GM12878 (cell line): ENCODE results near the gene ZNF283. TPM values are rescaled to one million over a fixed set of nuclear protein-coding genes. Genes with fewer than 3 reads are reported as not detected.

Experiments used
- BMI1 ChIP-seq: fragments of 450-650 bp; IDR thresholded peaks from 2 replicates; pipeline ENCODE4 v1.6.1; 2016; ENCODE audit warnings: mild to moderate bottlenecking, moderate library complexity, borderline replicate concordance
- KAT2A ChIP-seq: conservative IDR thresholded peaks from 2 replicates; pipeline ENCODE4 v1.6.1; 2011; ENCODE audit warnings: low read depth, low read length; ENCODE audit not compliant: control insufficient read depth
- KLF5 ChIP-seq: fragments of 450-650 bp; IDR thresholded peaks from 2 replicates; pipeline ENCODE4 v1.6.1; 2014; ENCODE audit warnings: mild to moderate bottlenecking; ENCODE audit not compliant: partially characterized antibody
- NBN ChIP-seq: fragments of 450-650 bp; IDR thresholded peaks from 2 replicates; pipeline ENCODE4 v1.6.1; 2016
- NFXL1 ChIP-seq: fragments of 450-650 bp; IDR thresholded peaks from 2 replicates; pipeline ENCODE4 v1.6.1; 2017; ENCODE audit warnings: antibody characterized with exemption, mild to moderate bottlenecking, borderline replicate concordance
- PAX8 ChIP-seq: fragments of 450-650 bp; IDR thresholded peaks from 2 replicates; pipeline ENCODE4 v1.6.1; 2017; ENCODE audit warnings: mild to moderate bottlenecking, moderate library complexity
- POLR2A ChIP-seq: IDR thresholded peaks from 2 replicates; pipeline ENCODE4 v1.6.1; 2011; ENCODE audit warnings: low read depth, mild to moderate bottlenecking, low read length
- RFX5 ChIP-seq: IDR thresholded peaks from 2 replicates; pipeline ENCODE4 v1.6.1; 2011; ENCODE audit warnings: low read depth, low read length, improper control_type of control experiment
- RUNX3 ChIP-seq: IDR thresholded peaks from 2 replicates; pipeline ENCODE4 v1.6.1; 2012; ENCODE audit warnings: low read length, inconsistent platforms
- SMC3 ChIP-seq: IDR thresholded peaks from 2 replicates; pipeline ENCODE4 v1.6.1; 2011; ENCODE audit warnings: low read length, improper control_type of control experiment, borderline replicate concordance
- SREBF2 ChIP-seq: IDR thresholded peaks from 2 replicates; pipeline ENCODE4 v1.6.1; 2012; ENCODE audit warnings: mild to moderate bottlenecking, low read length
- SUPT20H ChIP-seq: IDR thresholded peaks from 2 replicates; pipeline ENCODE4 v1.6.1; 2011; ENCODE audit warnings: low read depth, mild to moderate bottlenecking, low read length, moderate library complexity, borderline replicate concordance; ENCODE audit not compliant: control insufficient read depth
- TCF7 ChIP-seq: IDR thresholded peaks from 2 replicates; pipeline ENCODE4 v1.6.1; 2014; ENCODE audit warnings: antibody characterized with exemption, borderline replicate concordance
- ZNF384 ChIP-seq: IDR thresholded peaks from 2 replicates; pipeline ENCODE4 v1.6.1; 2012; ENCODE audit warnings: low read depth, mild to moderate bottlenecking, low read length, improper control_type of control experiment, borderline replicate concordance
- polyA plus RNA-seq, 11 experiments: library from polyadenylated mRNA; depleted of rRNA in 4 of 11; unstranded in 6 of 11; stranded (reverse) in 5 of 11; fragments of >200 nt; fragmentation: Nextera tagmentation in 4 of 11; fragmentation: Illumina TruSeq in 1 of 11; extraction: Ambion mirVana in 4 of 11; extraction: Trizol in 1 of 11; gene quantifications; 1 replicate in 1 of 11; 2 replicates in 10 of 11; pipeline versions ENCODE4 v1.2.1 to v1.2.3, GENCODE V29; 2011 to 2016; ENCODE audit warnings: inconsistent platforms in 2 of 11, missing spikeins in 2 of 11, low read depth in 1 of 11
- total RNA-seq, 4 experiments: library from RNA; depleted of rRNA in 3 of 4; stranded (reverse); fragments of >200 nt in 3 of 4; fragmentation: Illumina TruSeq in 1 of 4; extraction: Trizol in 1 of 4; gene quantifications; 2 replicates each; pipeline versions ENCODE4 v1.2.1 to v1.2.3, GENCODE V29; 2013 to 2021
- TF ChIP-seq, protein P1 (sequence below): fragments of 450-650 bp; formaldehyde crosslinking; IDR thresholded peaks from 2 replicates; pipeline ENCODE4 v1.4.0; 2022; ENCODE audit warnings: mild to moderate bottlenecking, moderate library complexity
- TF ChIP-seq, protein P2 (sequence below): IDR thresholded peaks from 2 replicates; pipeline ENCODE4 v1.6.1; 2012; ENCODE audit warnings: low read depth, low read length, improper control_type of control experiment
- TF ChIP-seq, protein P3 (sequence below): fragments of 450-650 bp; IDR thresholded peaks from 2 replicates; pipeline ENCODE4 v1.6.1; 2018; ENCODE audit warnings: mild to moderate bottlenecking, low read depth, moderate library complexity; ENCODE audit not compliant: partially characterized antibody
- TF ChIP-seq, protein P4 (sequence below): fragments of 150-350 bp; IDR thresholded peaks from 2 replicates; pipeline ENCODE4 v1.6.1; 2016; ENCODE audit warnings: low read depth, low read length

ZNF283 gene
- total and polyA plus RNA-seq, 10 of the 15 experiments (the other 5 are each of a cell fraction or from before 2014, with no cell fraction given) = 2.2 to 7.8 (median 3.7) TPM

DNA sequence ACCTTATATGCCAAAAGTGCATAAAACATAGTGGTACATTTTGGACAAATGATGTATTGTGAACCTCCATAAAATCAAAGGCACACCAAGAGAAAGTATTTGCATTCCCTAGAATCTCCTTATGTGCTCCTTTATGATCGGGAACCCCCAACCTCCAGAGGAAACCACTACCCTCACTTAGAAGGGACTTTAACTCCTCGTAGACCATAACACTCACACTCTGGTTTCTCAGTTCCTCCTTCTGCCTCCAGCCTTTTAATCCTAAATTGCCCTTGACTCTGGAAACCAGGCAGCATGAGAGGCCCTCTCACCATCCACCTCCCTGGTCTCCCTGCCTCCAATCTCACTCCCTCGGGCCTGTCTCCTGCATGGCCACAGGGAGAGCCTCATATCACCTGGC, 36.5 kb upstream of the ZNF283 start (continued):
- TF ChIP-seq KAT2A (no peak), RUNX3 (peak; percentile 96), NFXL1 (no peak), SREBF2 (no peak), SUPT20H (no peak), TCF7 (no peak), NBN (peak; percentile 67; the same call in 1 of the 2 replicates), PAX8 (no peak), RFX5 (no peak), KLF5 (no peak), ZNF384 (no peak), BMI1 (peak; percentile 67; the same call in 1 of the 2 replicates), POLR2A (no peak), SMC3 (no peak)
- TF ChIP-seq, protein P1, sequence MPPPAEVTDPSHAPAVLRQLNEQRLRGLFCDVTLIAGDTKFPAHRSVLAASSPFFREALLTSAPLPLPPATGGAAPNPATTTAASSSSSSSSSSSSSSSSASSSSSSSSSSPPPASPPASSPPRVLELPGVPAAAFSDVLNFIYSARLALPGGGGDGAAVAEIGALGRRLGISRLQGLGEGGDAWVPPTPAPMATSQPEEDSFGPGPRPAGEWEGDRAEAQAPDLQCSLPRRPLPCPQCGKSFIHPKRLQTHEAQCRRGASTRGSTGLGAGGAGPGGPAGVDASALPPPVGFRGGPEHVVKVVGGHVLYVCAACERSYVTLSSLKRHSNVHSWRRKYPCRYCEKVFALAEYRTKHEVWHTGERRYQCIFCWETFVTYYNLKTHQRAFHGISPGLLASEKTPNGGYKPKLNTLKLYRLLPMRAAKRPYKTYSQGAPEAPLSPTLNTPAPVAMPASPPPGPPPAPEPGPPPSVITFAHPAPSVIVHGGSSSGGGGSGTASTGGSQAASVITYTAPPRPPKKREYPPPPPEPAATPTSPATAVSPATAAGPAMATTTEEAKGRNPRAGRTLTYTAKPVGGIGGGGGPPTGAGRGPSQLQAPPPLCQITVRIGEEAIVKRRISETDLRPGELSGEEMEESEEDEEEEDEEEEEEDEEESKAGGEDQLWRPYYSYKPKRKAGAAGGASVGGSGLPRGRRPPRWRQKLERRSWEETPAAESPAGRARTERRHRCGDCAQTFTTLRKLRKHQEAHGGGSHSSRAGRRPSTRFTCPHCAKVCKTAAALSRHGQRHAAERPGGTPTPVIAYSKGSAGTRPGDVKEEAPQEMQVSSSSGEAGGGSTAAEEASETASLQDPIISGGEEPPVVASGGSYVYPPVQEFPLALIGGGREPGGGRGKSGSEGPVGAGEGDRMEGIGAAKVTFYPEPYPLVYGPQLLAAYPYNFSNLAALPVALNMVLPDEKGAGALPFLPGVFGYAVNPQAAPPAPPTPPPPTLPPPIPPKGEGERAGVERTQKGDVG (CRISPR knock-in tag) = no peak
- TF ChIP-seq, protein P2, sequence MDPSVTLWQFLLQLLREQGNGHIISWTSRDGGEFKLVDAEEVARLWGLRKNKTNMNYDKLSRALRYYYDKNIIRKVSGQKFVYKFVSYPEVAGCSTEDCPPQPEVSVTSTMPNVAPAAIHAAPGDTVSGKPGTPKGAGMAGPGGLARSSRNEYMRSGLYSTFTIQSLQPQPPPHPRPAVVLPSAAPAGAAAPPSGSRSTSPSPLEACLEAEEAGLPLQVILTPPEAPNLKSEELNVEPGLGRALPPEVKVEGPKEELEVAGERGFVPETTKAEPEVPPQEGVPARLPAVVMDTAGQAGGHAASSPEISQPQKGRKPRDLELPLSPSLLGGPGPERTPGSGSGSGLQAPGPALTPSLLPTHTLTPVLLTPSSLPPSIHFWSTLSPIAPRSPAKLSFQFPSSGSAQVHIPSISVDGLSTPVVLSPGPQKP = no peak
- TF ChIP-seq, protein P3, sequence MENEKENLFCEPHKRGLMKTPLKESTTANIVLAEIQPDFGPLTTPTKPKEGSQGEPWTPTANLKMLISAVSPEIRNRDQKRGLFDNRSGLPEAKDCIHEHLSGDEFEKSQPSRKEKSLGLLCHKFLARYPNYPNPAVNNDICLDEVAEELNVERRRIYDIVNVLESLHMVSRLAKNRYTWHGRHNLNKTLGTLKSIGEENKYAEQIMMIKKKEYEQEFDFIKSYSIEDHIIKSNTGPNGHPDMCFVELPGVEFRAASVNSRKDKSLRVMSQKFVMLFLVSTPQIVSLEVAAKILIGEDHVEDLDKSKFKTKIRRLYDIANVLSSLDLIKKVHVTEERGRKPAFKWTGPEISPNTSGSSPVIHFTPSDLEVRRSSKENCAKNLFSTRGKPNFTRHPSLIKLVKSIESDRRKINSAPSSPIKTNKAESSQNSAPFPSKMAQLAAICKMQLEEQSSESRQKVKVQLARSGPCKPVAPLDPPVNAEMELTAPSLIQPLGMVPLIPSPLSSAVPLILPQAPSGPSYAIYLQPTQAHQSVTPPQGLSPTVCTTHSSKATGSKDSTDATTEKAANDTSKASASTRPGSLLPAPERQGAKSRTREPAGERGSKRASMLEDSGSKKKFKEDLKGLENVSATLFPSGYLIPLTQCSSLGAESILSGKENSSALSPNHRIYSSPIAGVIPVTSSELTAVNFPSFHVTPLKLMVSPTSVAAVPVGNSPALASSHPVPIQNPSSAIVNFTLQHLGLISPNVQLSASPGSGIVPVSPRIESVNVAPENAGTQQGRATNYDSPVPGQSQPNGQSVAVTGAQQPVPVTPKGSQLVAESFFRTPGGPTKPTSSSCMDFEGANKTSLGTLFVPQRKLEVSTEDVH = no peak
- TF ChIP-seq, protein P4, sequence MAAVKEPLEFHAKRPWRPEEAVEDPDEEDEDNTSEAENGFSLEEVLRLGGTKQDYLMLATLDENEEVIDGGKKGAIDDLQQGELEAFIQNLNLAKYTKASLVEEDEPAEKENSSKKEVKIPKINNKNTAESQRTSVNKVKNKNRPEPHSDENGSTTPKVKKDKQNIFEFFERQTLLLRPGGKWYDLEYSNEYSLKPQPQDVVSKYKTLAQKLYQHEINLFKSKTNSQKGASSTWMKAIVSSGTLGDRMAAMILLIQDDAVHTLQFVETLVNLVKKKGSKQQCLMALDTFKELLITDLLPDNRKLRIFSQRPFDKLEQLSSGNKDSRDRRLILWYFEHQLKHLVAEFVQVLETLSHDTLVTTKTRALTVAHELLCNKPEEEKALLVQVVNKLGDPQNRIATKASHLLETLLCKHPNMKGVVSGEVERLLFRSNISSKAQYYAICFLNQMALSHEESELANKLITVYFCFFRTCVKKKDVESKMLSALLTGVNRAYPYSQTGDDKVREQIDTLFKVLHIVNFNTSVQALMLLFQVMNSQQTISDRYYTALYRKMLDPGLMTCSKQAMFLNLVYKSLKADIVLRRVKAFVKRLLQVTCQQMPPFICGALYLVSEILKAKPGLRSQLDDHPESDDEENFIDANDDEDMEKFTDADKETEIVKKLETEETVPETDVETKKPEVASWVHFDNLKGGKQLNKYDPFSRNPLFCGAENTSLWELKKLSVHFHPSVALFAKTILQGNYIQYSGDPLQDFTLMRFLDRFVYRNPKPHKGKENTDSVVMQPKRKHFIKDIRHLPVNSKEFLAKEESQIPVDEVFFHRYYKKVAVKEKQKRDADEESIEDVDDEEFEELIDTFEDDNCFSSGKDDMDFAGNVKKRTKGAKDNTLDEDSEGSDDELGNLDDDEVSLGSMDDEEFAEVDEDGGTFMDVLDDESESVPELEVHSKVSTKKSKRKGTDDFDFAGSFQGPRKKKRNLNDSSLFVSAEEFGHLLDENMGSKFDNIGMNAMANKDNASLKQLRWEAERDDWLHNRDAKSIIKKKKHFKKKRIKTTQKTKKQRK = no peak
